Activated CD4-positive, alpha-beta T cell treated with anti-CD3 and anti-CD28 coated beads, Interleukin-2, amount 10 ng/mL, durations not matched to agents 24 days and 14 days (primary cell): Measurements from ENCODE around the gene CCNJ. TPM values are rescaled to one million over a fixed set of nuclear protein-coding genes. Genes with fewer than 3 reads are reported as not detected.

Source experiments
- DNase-seq: peaks from one replicate; pipeline ENCODE4 v3.0.0; 2022
- H3K27ac Mint-ChIP-seq: one replicate; pipeline ENCODE4 v1.8.0; 2022; ENCODE audit warnings: mild to moderate bottlenecking, mixed read lengths
- H3K27me3 Mint-ChIP-seq: one replicate; pipeline ENCODE4 v1.8.0; 2022; ENCODE audit warnings: mixed read lengths
- H3K36me3 Mint-ChIP-seq: one replicate; pipeline ENCODE4 v1.8.0; 2022; ENCODE audit warnings: low read depth, mild to moderate bottlenecking, mixed read lengths
- H3K4me1 Mint-ChIP-seq: one replicate; pipeline ENCODE4 v1.8.0; 2021; ENCODE audit warnings: mixed read lengths
- H3K4me3 Mint-ChIP-seq: one replicate; pipeline ENCODE4 v1.8.0; 2022; ENCODE audit warnings: mild to moderate bottlenecking, moderate library complexity, mixed read lengths
- H3K9me3 Mint-ChIP-seq: one replicate; pipeline ENCODE4 v1.8.0; 2021; ENCODE audit warnings: mixed read lengths
- intact Hi-C: fragments of 100-400 bp; cut with micrococcal nuclease; formaldehyde crosslinking; loops from one replicate; pipeline ENCODE4 v1.15.1; 2023
- total RNA-seq: library from RNA; stranded (reverse); gene quantifications from 2 replicates; pipeline ENCODE4 v1.2.3, GENCODE V29; 2022

The CCNJ gene
- total RNA-seq, 1 donor from 2014 or later: 9.3 TPM

GRCh38 chr10:96082153-96082552, 38.8 kb downstream of the CCNJ start:
- peaks cover 11% of the 10 kb centered on the region for H3K4me1 Mint-ChIP-seq
- no peak for DNase-seq
- H3K27ac Mint-ChIP-seq: no peak overlapping the region
- H3K9me3 Mint-ChIP-seq: peaks cover 5% of the 10 kb centered on the region
- intact Hi-C loops: no loop called here
- H3K27me3 Mint-ChIP-seq: no peaks in the 10 kb centered on the region
- H3K36me3 Mint-ChIP-seq: peaks cover 12% of the 10 kb centered on the region
- H3K4me3 Mint-ChIP-seq: no peak overlapping the region

GRCh38 chr10:96082748-96083147, 39.4 kb downstream of the CCNJ start:
- peaks cover 5% of the 10 kb centered on the region for H3K9me3 Mint-ChIP-seq
- no peak overlapping the region for H3K4me3 Mint-ChIP-seq
- no peak overlapping the region for H3K27ac Mint-ChIP-seq
- peaks cover 17% of the 10 kb centered on the region for H3K36me3 Mint-ChIP-seq
- H3K4me1 Mint-ChIP-seq: peaks cover 11% of the 10 kb centered on the region
- no peak for DNase-seq
- intact Hi-C loops: no loop called here
- no peaks in the 10 kb centered on the region for H3K27me3 Mint-ChIP-seq

GRCh38 chr10:96089116-96089515, 45.7 kb downstream of the CCNJ start:
- no peak for DNase-seq
- Mint-ChIP-seq H3K4me1 (peaks cover 12% of the 10 kb centered on the region), H3K27me3 (peaks cover 15% of the 10 kb centered on the region), H3K27ac (peak overlapping the region; percentile 19), H3K36me3 (peaks cover 15% of the 10 kb centered on the region), H3K4me3 (peak overlapping the region; percentile 54), H3K9me3 (peaks cover 7% of the 10 kb centered on the region)
- intact Hi-C loops: loop anchor here (1.0 kb wide), 1 partner anchor 16 kb away; no protein-coding TSS in a partner anchor

GRCh38 chr10:96089670-96090462, 46.5 kb downstream of the CCNJ start:
- peak; percentile 97 for DNase-seq
- peak overlapping the region; percentile 95 for H3K4me3 Mint-ChIP-seq

GRCh38 chr10:96090463-96090800, 47.0 kb downstream of the CCNJ start:
- H3K9me3 Mint-ChIP-seq: peaks cover 11% of the 10 kb centered on the region
- H3K4me3 Mint-ChIP-seq: peak overlapping the region; percentile 95
- DNase-seq: no peak
- peaks cover 22% of the 10 kb centered on the region for H3K27me3 Mint-ChIP-seq
- H3K27ac Mint-ChIP-seq: peak overlapping the region; percentile 99
- H3K36me3 Mint-ChIP-seq: peaks cover 15% of the 10 kb centered on the region
- H3K4me1 Mint-ChIP-seq: peaks cover 12% of the 10 kb centered on the region
- intact Hi-C loops: loop anchor here (1.0 kb wide), 2 partner anchors 40 to 47 kb away; partner anchors contain the start of genes CCNJ and ZNF518A

More at GRCh38 chr10:96089670-96090462, 46.5 kb downstream of the CCNJ start:
- H3K36me3 Mint-ChIP-seq: peaks cover 15% of the 10 kb centered on the region
- intact Hi-C loops: loop anchor here (1.0 kb wide), 3 partner anchors 17 to 47 kb away; partner anchors contain the start of genes CCNJ and ZNF518A
- peaks cover 12% of the 10 kb centered on the region for H3K4me1 Mint-ChIP-seq
- H3K27me3 Mint-ChIP-seq: peaks cover 17% of the 10 kb centered on the region
- H3K27ac Mint-ChIP-seq: peak overlapping the region; percentile 99
- H3K9me3 Mint-ChIP-seq: peaks cover 7% of the 10 kb centered on the region

- peaks cover 10% of the 10 kb centered on the region for H3K36me3 Mint-ChIP-seq
- intact Hi-C loops: no loop called here
- no peak overlapping the region for H3K27ac Mint-ChIP-seq
- no peak overlapping the region for H3K4me3 Mint-ChIP-seq
- H3K27me3 Mint-ChIP-seq: peaks cover 42% of the 10 kb centered on the region
- peaks cover 14% of the 10 kb centered on the region for H3K9me3 Mint-ChIP-seq
- H3K4me1 Mint-ChIP-seq: peaks cover 12% of the 10 kb centered on the region
- DNase-seq: peak; percentile 44
Measured at GRCh38 chr10:96092999-96093767, 49.8 kb downstream of the CCNJ start.

GRCh38 chr10:96093948-96094347, 50.6 kb downstream of the CCNJ start:
- peaks cover 14% of the 10 kb centered on the region for H3K9me3 Mint-ChIP-seq
- peaks cover 10% of the 10 kb centered on the region for H3K36me3 Mint-ChIP-seq
- intact Hi-C loops: no loop called here
- peaks cover 12% of the 10 kb centered on the region for H3K4me1 Mint-ChIP-seq
- H3K27me3 Mint-ChIP-seq: peaks cover 46% of the 10 kb centered on the region
- H3K4me3 Mint-ChIP-seq: no peak overlapping the region
- DNase-seq: peak; percentile 48
- H3K27ac Mint-ChIP-seq: no peak overlapping the region

- DNase-seq: no peak
- H3K36me3 Mint-ChIP-seq: peaks cover 2% of the 10 kb centered on the region
- H3K4me1 Mint-ChIP-seq: no peaks in the 10 kb centered on the region
- no peak overlapping the region for H3K4me3 Mint-ChIP-seq
- H3K9me3 Mint-ChIP-seq: peaks cover 9% of the 10 kb centered on the region
- H3K27ac Mint-ChIP-seq: no peak overlapping the region
- intact Hi-C loops: no loop called here
- H3K27me3 Mint-ChIP-seq: peaks cover 63% of the 10 kb centered on the region
Measured at GRCh38 chr10:96096958-96097357, 53.6 kb downstream of the CCNJ start.

- Mint-ChIP-seq H3K9me3 (peaks cover 6% of the 10 kb centered on the region), H3K4me1 (no peaks in the 10 kb centered on the region), H3K4me3 (no peak overlapping the region), H3K36me3 (no peaks in the 10 kb centered on the region), H3K27me3 (peaks cover 59% of the 10 kb centered on the region), H3K27ac (no peak overlapping the region)
- intact Hi-C loops: no loop called here
- DNase-seq: no peak
Measured at GRCh38 chr10:96097865-96098264, 54.5 kb downstream of the CCNJ start.

- no peaks in the 10 kb centered on the region for H3K36me3 Mint-ChIP-seq
- H3K27ac Mint-ChIP-seq: no peak overlapping the region
- no peak for DNase-seq
- peaks cover 5% of the 10 kb centered on the region for H3K4me1 Mint-ChIP-seq
- H3K27me3 Mint-ChIP-seq: peaks cover 60% of the 10 kb centered on the region
- intact Hi-C loops: no loop called here
- H3K4me3 Mint-ChIP-seq: no peak overlapping the region
- H3K9me3 Mint-ChIP-seq: peaks cover 12% of the 10 kb centered on the region
Measured at GRCh38 chr10:96107623-96108038, 64.2 kb downstream of the CCNJ start.

Other genes with a start within 250 kb of the CCNJ start
- 0.26 TPM in 1 of 2 replicates, not detected in the other for gene CC2D2B, start 135.6 kb upstream of the CCNJ start, total RNA-seq
- gene ZNF518A, start 86.7 kb downstream of the CCNJ start, total RNA-seq: 16.9 and 17.2 TPM in 2 replicates
- gene BLNK, start 228.0 kb downstream of the CCNJ start, total RNA-seq: not detected in 2 replicates